ENCODE data around the gene RGS21. TPM values are rescaled to one million over a fixed set of nuclear protein-coding genes. Genes with fewer than 3 reads are reported as not detected.
"Not testable (repeated sequence)": the region's sequence is repeated elsewhere in the genome, so short reads cannot be mapped to it uniquely, and the experiment has no call there.

RGS21 gene
- total RNA-seq, 1 experiment from 2014 or later, result not detected

- TF ChIP-seq CTCF (conservative IDR thresholded peaks at IDR 0.05) (no peak), EZH2 (IDR thresholded peaks at IDR 0.05; ENCODE audit: low read depth) (no peak)
- no peaks in the 10 kb centered on the region for H3K36me3 ChIP-seq (ENCODE audit: low read depth)
- H2AFZ ChIP-seq, result no peak overlapping the region
- H3K27ac ChIP-seq, result no peak overlapping the region
- no peaks in the 10 kb centered on the region for H3K27me3 ChIP-seq (ENCODE audit: insufficient read depth, low read depth)
- no peaks in the 10 kb centered on the region for H3K79me2 ChIP-seq (ENCODE audit: low read depth)
- CTCF ChIA-PET, result no interaction called here
- intact Hi-C loops (cut with micrococcal nuclease; ENCODE audit: unreplicated experiment), result no loop called here
- no peaks in the 10 kb centered on the region for H3F3A ChIP-seq (ENCODE audit: insufficient read depth, low read depth)
- no peaks in the 10 kb centered on the region for H3K4me1 ChIP-seq (replicated peaks; ENCODE audit: insufficient read depth)
- no peaks in the 10 kb centered on the region for H3K9me2 ChIP-seq (ENCODE audit: insufficient read depth)
- no peak overlapping the region for H3K4me2 ChIP-seq
- no peak for DNase-seq
- POLR2A ChIA-PET (ENCODE audit: unreplicated experiment), result no interaction called here
- no peaks in the 10 kb centered on the region for H4K20me1 ChIP-seq (ENCODE audit: insufficient read depth)
- BruUV-seq (replicated peaks), result no TSS peak
- 0 out of 2 replicates have a peak, but pooled peaks cover 3% of the 10 kb centered on the region for H3K9me3 ChIP-seq (ENCODE audit: insufficient read depth, low read depth)
- no peak overlapping the region for H3K4me3 ChIP-seq
These were observed 31.9 kb upstream of the RGS21 start for GRCh38 chr1:192284927-192285326.

GRCh38 chr1:192303029-192303428 is 13.8 kb upstream of the RGS21 start:
- POLR2A ChIA-PET (ENCODE audit: unreplicated experiment), result no interaction called here

GRCh38 chr1:192308314-192308713 is 8.5 kb upstream of the RGS21 start:
- H3K27me3 ChIP-seq (ENCODE audit: insufficient read depth, low read depth); H3K36me3 ChIP-seq (ENCODE audit: low read depth); CTCF ChIA-PET; BruUV-seq (replicated peaks); POLR2A ChIA-PET (ENCODE audit: unreplicated experiment); H3K9me3 ChIP-seq (ENCODE audit: insufficient read depth, low read depth); H4K20me1 ChIP-seq (ENCODE audit: insufficient read depth); H3F3A ChIP-seq (ENCODE audit: insufficient read depth, low read depth); H3K9me2 ChIP-seq (ENCODE audit: insufficient read depth); intact Hi-C loops (cut with micrococcal nuclease; ENCODE audit: unreplicated experiment); H3K4me2 ChIP-seq; H3K4me1 ChIP-seq (replicated peaks; ENCODE audit: insufficient read depth); H3K79me2 ChIP-seq (ENCODE audit: low read depth); DNase-seq; H3K4me3 ChIP-seq; H3K27ac ChIP-seq; H2AFZ ChIP-seq: not testable (repeated sequence)

More at GRCh38 chr1:192303029-192303428, 13.8 kb upstream of the RGS21 start:
- H2AFZ ChIP-seq, result no peak overlapping the region
- H3F3A ChIP-seq (ENCODE audit: insufficient read depth, low read depth), result no peaks in the 10 kb centered on the region
- no peaks in the 10 kb centered on the region for H3K79me2 ChIP-seq (ENCODE audit: low read depth)
- H3K9me2 ChIP-seq (ENCODE audit: insufficient read depth), result no peaks in the 10 kb centered on the region
- no peaks in the 10 kb centered on the region for H3K27me3 ChIP-seq (ENCODE audit: insufficient read depth, low read depth)
- no peaks in the 10 kb centered on the region for H3K36me3 ChIP-seq (ENCODE audit: low read depth)
- intact Hi-C loops (cut with micrococcal nuclease; ENCODE audit: unreplicated experiment), result no loop called here
- TF ChIP-seq EZH2 (IDR thresholded peaks at IDR 0.05; ENCODE audit: low read depth) (no peak), CTCF (conservative IDR thresholded peaks at IDR 0.05) (no peak)
- CTCF ChIA-PET, result no interaction called here
- BruUV-seq (replicated peaks), result no TSS peak
- no peaks in the 10 kb centered on the region for H3K4me1 ChIP-seq (replicated peaks; ENCODE audit: insufficient read depth)
- H3K9me3 ChIP-seq (ENCODE audit: insufficient read depth, low read depth), result no peaks in the 10 kb centered on the region
- no peak for DNase-seq
- H3K4me3 ChIP-seq, result no peak overlapping the region
- H3K4me2 ChIP-seq, result no peak overlapping the region
- H4K20me1 ChIP-seq (ENCODE audit: insufficient read depth), result no peaks in the 10 kb centered on the region
- no peak overlapping the region for H3K27ac ChIP-seq

- Histone ChIP-seq H3K27me3 (ENCODE audit: insufficient read depth, low read depth) (no peaks in the 10 kb centered on the region), H3K27ac (no peak overlapping the region), H3K9me3 (ENCODE audit: insufficient read depth, low read depth) (no peaks in the 10 kb centered on the region; the same call in 1 of the 2 replicates), H3K4me2 (no peak overlapping the region), H3K79me2 (ENCODE audit: low read depth) (no peaks in the 10 kb centered on the region), H3K9me2 (ENCODE audit: insufficient read depth) (no peaks in the 10 kb centered on the region), H3F3A (ENCODE audit: insufficient read depth, low read depth) (no peaks in the 10 kb centered on the region), H3K36me3 (ENCODE audit: low read depth) (no peaks in the 10 kb centered on the region), H3K4me1 (replicated peaks; ENCODE audit: insufficient read depth) (no peaks in the 10 kb centered on the region), H4K20me1 (ENCODE audit: insufficient read depth) (no peaks in the 10 kb centered on the region), H2AFZ (no peak overlapping the region), H3K4me3 (no peak overlapping the region)
- ChIA-PET POLR2A (ENCODE audit: unreplicated experiment) (no interaction called here), CTCF (no interaction called here)
- no peak for DNase-seq
- intact Hi-C loops (cut with micrococcal nuclease; ENCODE audit: unreplicated experiment), result no loop called here
- no TSS peak for BruUV-seq (replicated peaks)
- TF ChIP-seq EZH2 (IDR thresholded peaks at IDR 0.05; ENCODE audit: low read depth) (no peak), CTCF (conservative IDR thresholded peaks at IDR 0.05) (peak; percentile 46)
These were observed 5.5 kb upstream of the RGS21 start for GRCh38 chr1:192311281-192311680.

Measured in PC-9 (cell line).